Chondrocyte (in vitro differentiated cells): ENCODE results near the gene AP2M1. TPM values are rescaled to one million over a fixed set of nuclear protein-coding genes. Genes with fewer than 3 reads are reported as not detected.

ENCODE experiments used
- DNase-seq: peaks from one replicate; pipeline ENCODE4 v3.0.0; 2021; ENCODE audit warnings: mixed read lengths, low spot score
- H3K27ac Mint-ChIP-seq: one replicate; pipeline ENCODE4 v1.8.0; 2021; ENCODE audit warnings: mild to moderate bottlenecking, moderate library complexity, mixed read lengths; ENCODE audit not compliant: unreplicated experiment
- H3K27me3 Mint-ChIP-seq: 2 replicates; pipeline ENCODE4 v1.8.0; 2021; ENCODE audit warnings: low read depth, mixed read lengths
- H3K36me3 Mint-ChIP-seq: 2 replicates; pipeline ENCODE4 v1.8.0; 2021; ENCODE audit warnings: low read depth, mixed read lengths
- H3K4me1 Mint-ChIP-seq: 2 replicates; pipeline ENCODE4 v1.8.0; 2021; ENCODE audit warnings: low read depth, mild to moderate bottlenecking, mixed read lengths
- H3K4me3 Mint-ChIP-seq: one replicate; pipeline ENCODE4 v1.8.0; 2021; ENCODE audit warnings: mild to moderate bottlenecking, moderate library complexity, mixed read lengths; ENCODE audit not compliant: unreplicated experiment
- H3K9me3 Mint-ChIP-seq: 2 replicates; pipeline ENCODE4 v1.8.0; 2021; ENCODE audit warnings: low read depth, mixed read lengths
- CTCF ChIP-seq: fragments of 200-600 bp; sonication (generic); IDR thresholded peaks from 2 replicates; pipeline ENCODE4 v1.5.0; 2021; ENCODE audit warnings: antibody characterized with exemption, mild to moderate bottlenecking, moderate library complexity
- total RNA-seq: library from RNA; stranded (reverse); gene quantifications from 3 replicates; pipeline ENCODE4 v1.2.1, GENCODE V29; 2021

Gene AP2M1
- total RNA-seq, 1 donor from 2014 or later = 488 TPM

GRCh38 chr3:184176377-184177330 is 2.0 kb downstream of the AP2M1 start:
- H3K36me3 Mint-ChIP-seq = peaks cover 32% of the 10 kb centered on the region
- H3K4me1 Mint-ChIP-seq = peaks cover 58% of the 10 kb centered on the region
- H3K27ac Mint-ChIP-seq = peak overlapping the region; percentile 95
- H3K9me3 Mint-ChIP-seq = no peaks in the 10 kb centered on the region
- H3K4me3 Mint-ChIP-seq = peak overlapping the region; percentile 95
- DNase-seq = peak; percentile 94
- H3K27me3 Mint-ChIP-seq = no peaks in the 10 kb centered on the region
- TF ChIP-seq CTCF = no peak

- Mint-ChIP-seq H3K27me3 (no peaks in the 10 kb centered on the region), H3K4me1 (peaks cover 51% of the 10 kb centered on the region), H3K9me3 (no peaks in the 10 kb centered on the region), H3K27ac (peak overlapping the region; percentile 95), H3K4me3 (peak overlapping the region; percentile 95), H3K36me3 (peaks cover 33% of the 10 kb centered on the region)
- no peak for TF ChIP-seq CTCF
- DNase-seq = peak; percentile 60
Observed at GRCh38 chr3:184177331-184177731, 2.7 kb downstream of the AP2M1 start.

GRCh38 chr3:184177767-184178306 is 3.2 kb downstream of the AP2M1 start:
- DNase-seq = peak; percentile 75
- H3K36me3 Mint-ChIP-seq = peaks cover 36% of the 10 kb centered on the region
- H3K4me1 Mint-ChIP-seq = peaks cover 46% of the 10 kb centered on the region
- H3K4me3 Mint-ChIP-seq = peak overlapping the region; percentile 95
- no peak for TF ChIP-seq CTCF
- H3K27me3 Mint-ChIP-seq = no peaks in the 10 kb centered on the region
- peak overlapping the region; percentile 95 for H3K27ac Mint-ChIP-seq
- no peaks in the 10 kb centered on the region for H3K9me3 Mint-ChIP-seq

- DNase-seq = no peak
- Mint-ChIP-seq H3K4me1 (peaks cover 41% of the 10 kb centered on the region), H3K27me3 (no peaks in the 10 kb centered on the region), H3K27ac (peak overlapping the region; percentile 36), H3K36me3 (peaks cover 42% of the 10 kb centered on the region), H3K4me3 (no peak overlapping the region), H3K9me3 (no peaks in the 10 kb centered on the region)
- no peak for TF ChIP-seq CTCF
Observed at GRCh38 chr3:184178521-184179138, 4.0 kb downstream of the AP2M1 start.

GRCh38 chr3:184180165-184180564 is 5.5 kb downstream of the AP2M1 start:
- Mint-ChIP-seq H3K27me3 (no peaks in the 10 kb centered on the region), H3K36me3 (peaks cover 50% of the 10 kb centered on the region), H3K4me1 (peaks cover 45% of the 10 kb centered on the region), H3K27ac (peak overlapping the region; percentile 36), H3K4me3 (no peak overlapping the region), H3K9me3 (no peaks in the 10 kb centered on the region)
- TF ChIP-seq CTCF = no peak
- no peak for DNase-seq
